ENCODE results near the gene BCL2L12.

- TF ChIP-seq CTCF (IDR thresholded peaks at IDR 0.05 in 8 of 11, conservative IDR thresholded peaks at IDR 0.05 in 3 of 11), result no peak
- TF ChIP-seq POLR2A (IDR thresholded peaks at IDR 0.05), result no peak
Observed at GRCh38 chr19:49701271-49701786, 35.6 kb downstream of the BCL2L12 start.

Measured in spleen (tissue), 7 donors.